B cell (primary cell): ENCODE measurements around the gene ZNF532.

Experiments
- CTCF ChIP-seq: fragments of 200-600 bp; IDR thresholded peaks from one replicate; pipeline ENCODE4 v1.8.0; 2022; ENCODE audit warnings: antibody characterized with exemption, mild to moderate bottlenecking
- EZH2 ChIP-seq: IDR thresholded peaks from 2 replicates; pipeline ENCODE4 v1.6.1; 2012; ENCODE audit warnings: borderline replicate concordance, low read depth, mild to moderate bottlenecking, moderate library complexity, low read length; ENCODE audit not compliant: insufficient read depth, poor library complexity, severe bottlenecking

GRCh38 chr18:58966704-58967103 is 102.0 kb downstream of the ZNF532 start:
- no peak for TF ChIP-seq CTCF
- TF ChIP-seq EZH2: no peak
